Fibroblast of lung (primary cell): Measurements from ENCODE around the gene PEX14. TPM values are rescaled to one million over a fixed set of nuclear protein-coding genes. Genes with fewer than 3 reads are reported as not detected.
A peak's percentile ranks its signal among the peaks of the same experiment; 100 is the strongest.

Experiments
- DNase-seq, 2 donors: peaks; one replicate each; pipeline versions ENCODE4 v3.0.0 to v3.0.0-alpha.2; 2010; ENCODE audit warnings: low read depth in 2 of 2
- H2AFZ ChIP-seq: 2 replicates; pipeline ENCODE4 v1.5.1; 2012; ENCODE audit warnings: low read length, control low read depth, inconsistent platforms
- H3K27ac ChIP-seq: 2 replicates; pipeline ENCODE4 v1.5.1; 2011; ENCODE audit warnings: low read length, control low read depth; ENCODE audit not compliant: insufficient read depth
- H3K27me3 ChIP-seq: 2 replicates; pipeline ENCODE4 v1.5.1; 2011; ENCODE audit warnings: mild to moderate bottlenecking, low read length; ENCODE audit not compliant: control insufficient read depth, insufficient read depth
- H3K36me3 ChIP-seq: 2 replicates; pipeline ENCODE4 v1.5.1; 2011; ENCODE audit warnings: low read length; ENCODE audit not compliant: control insufficient read depth, insufficient read depth
- H3K4me1 ChIP-seq: 2 replicates; pipeline ENCODE4 v1.5.1; 2011; ENCODE audit warnings: low read length; ENCODE audit not compliant: control insufficient read depth, insufficient read depth; ENCODE audit errors: extremely low read depth
- H3K4me2 ChIP-seq: 2 replicates; pipeline ENCODE4 v1.5.1; 2011; ENCODE audit warnings: low read length, control low read depth; ENCODE audit not compliant: insufficient read depth; ENCODE audit errors: extremely low read depth
- H3K4me3 ChIP-seq, 4 experiments: fragments of 200-600 bp in 1 of 4; sonication (generic) in 1 of 4; replicated peaks in 1 of 4; 2 replicates each; pipeline ENCODE4 v1.5.1; 2011 to 2016; ENCODE audit warnings: low read length in 4 of 4, low read depth in 3 of 4, mild to moderate bottlenecking in 3 of 4, control low read depth in 2 of 4, inconsistent platforms in 1 of 4, mixed read lengths in 1 of 4; ENCODE audit not compliant: insufficient read depth in 1 of 4; ENCODE audit errors: control extremely low read depth in 1 of 4
- H3K79me2 ChIP-seq: 2 replicates; pipeline ENCODE4 v1.5.1; 2012; ENCODE audit warnings: mild to moderate bottlenecking, low read length, inconsistent platforms; ENCODE audit not compliant: control insufficient read depth, insufficient read depth
- H3K9ac ChIP-seq: 2 replicates; pipeline ENCODE4 v1.5.1; 2011; ENCODE audit warnings: mild to moderate bottlenecking, low read length, control low read depth; ENCODE audit not compliant: insufficient read depth
- H3K9me3 ChIP-seq: 2 replicates; pipeline ENCODE4 v1.5.1; 2012; ENCODE audit warnings: low read depth, low read length; ENCODE audit not compliant: control insufficient read depth, insufficient read depth
- H4K20me1 ChIP-seq: 2 replicates; pipeline ENCODE4 v1.5.1; 2011; ENCODE audit warnings: low read length; ENCODE audit not compliant: control insufficient read depth, insufficient read depth; ENCODE audit errors: extremely low read depth
- CTCF ChIP-seq, 2 donors: IDR thresholded peaks in 1 of 2; conservative IDR thresholded peaks in 1 of 2; 1 replicate in 1 of 2; 2 replicates in 1 of 2; pipeline ENCODE4 v1.5.1; 2011 to 2012; ENCODE audit warnings: low read length in 2 of 2, control low read depth in 1 of 2, inconsistent platforms in 1 of 2, low read depth in 1 of 2, mild to moderate bottlenecking in 1 of 2
- EZH2 ChIP-seq: IDR thresholded peaks from 2 replicates; pipeline ENCODE4 v1.5.1; 2012; ENCODE audit warnings: low read length, control low read depth, mild to moderate bottlenecking; ENCODE audit errors: missing control alignments
- polyA plus RNA-seq, 2 donors: library from polyadenylated mRNA; depleted of rRNA in 1 of 2; stranded (reverse) in 1 of 2; unstranded in 1 of 2; fragments of >200 nt; gene quantifications; 2 replicates each; pipeline ENCODE4 v1.2.1, GENCODE V29; 2011 to 2012; ENCODE audit warnings: missing spikeins in 1 of 2
- total RNA-seq: library from RNA; depleted of rRNA; stranded (reverse); fragments of >200 nt; gene quantifications from 2 replicates; pipeline ENCODE4 v1.2.1, GENCODE V29; 2014

The PEX14 gene
- total and polyA plus RNA-seq, 2 donors (not counting 1 experiment from before 2014, with no cell fraction given): 10.3 to 11.4 TPM

- Histone ChIP-seq H4K20me1 (no peaks in the 10 kb centered on the region), H3K4me3 (no peak overlapping the region), H3K4me2 (no peak overlapping the region), H3K27ac (no peak overlapping the region), H2AFZ (no peak overlapping the region), H3K9me3 (no peaks in the 10 kb centered on the region), H3K36me3 (no peaks in the 10 kb centered on the region), H3K4me1 (no peaks in the 10 kb centered on the region), H3K27me3 (no peaks in the 10 kb centered on the region), H3K79me2 (peaks cover 3% of the 10 kb centered on the region), H3K9ac (no peak overlapping the region)
- TF ChIP-seq CTCF (conservative IDR thresholded peaks at IDR 0.05 in 1 of 2, IDR thresholded peaks at IDR 0.05 in 1 of 2; ENCODE audit: low read depth in 1 of 2, low read length in 2 of 2) (no peak), EZH2 (no peak)
- no peak for DNase-seq
Observed at GRCh38 chr1:10536133-10536770, 61.5 kb downstream of the PEX14 start.

GRCh38 chr1:10537082-10537766, 62.5 kb downstream of the PEX14 start:
- no peak overlapping the region for H3K9ac ChIP-seq
- TF ChIP-seq CTCF (conservative IDR thresholded peaks at IDR 0.05 in 1 of 2, IDR thresholded peaks at IDR 0.05 in 1 of 2; ENCODE audit: low read depth in 1 of 2, low read length in 2 of 2) (no peak), EZH2 (no peak)
- H3K36me3 ChIP-seq: no peaks in the 10 kb centered on the region
- H3K27ac ChIP-seq: no peak overlapping the region
- H3K27me3 ChIP-seq: no peaks in the 10 kb centered on the region
- no peak overlapping the region for H2AFZ ChIP-seq
- H4K20me1 ChIP-seq: no peaks in the 10 kb centered on the region
- no peaks in the 10 kb centered on the region for H3K4me1 ChIP-seq
- no peak for DNase-seq
- no peak overlapping the region for H3K4me3 ChIP-seq
- no peaks in the 10 kb centered on the region for H3K79me2 ChIP-seq
- H3K9me3 ChIP-seq: no peaks in the 10 kb centered on the region
- no peak overlapping the region for H3K4me2 ChIP-seq

GRCh38 chr1:10538646-10539355, 64.1 kb downstream of the PEX14 start:
- Histone ChIP-seq H3K27me3 (no peaks in the 10 kb centered on the region), H3K9me3 (no peaks in the 10 kb centered on the region), H4K20me1 (no peaks in the 10 kb centered on the region), H3K27ac (no peak overlapping the region), H3K79me2 (no peaks in the 10 kb centered on the region), H3K4me3 (no peak overlapping the region), H3K36me3 (no peaks in the 10 kb centered on the region), H2AFZ (no peak overlapping the region), H3K9ac (no peak overlapping the region), H3K4me2 (no peak overlapping the region), H3K4me1 (no peaks in the 10 kb centered on the region)
- TF ChIP-seq CTCF (conservative IDR thresholded peaks at IDR 0.05 in 1 of 2, IDR thresholded peaks at IDR 0.05 in 1 of 2; ENCODE audit: low read depth in 1 of 2, low read length in 2 of 2): no peak
- TF ChIP-seq EZH2: no peak
- DNase-seq: peak in 1 of 2 donors; percentile 19
